DMS79 treated with DMSO at 0.1 percent for 48 hours (cell line): Measurements from ENCODE around the gene FSTL4.

ENCODE experiments used
- DNase-seq: peaks from one replicate; lab custom pipeline; 2025; lab: John Stamatoyannopoulos, UW

FSTL4 gene

DNA sequence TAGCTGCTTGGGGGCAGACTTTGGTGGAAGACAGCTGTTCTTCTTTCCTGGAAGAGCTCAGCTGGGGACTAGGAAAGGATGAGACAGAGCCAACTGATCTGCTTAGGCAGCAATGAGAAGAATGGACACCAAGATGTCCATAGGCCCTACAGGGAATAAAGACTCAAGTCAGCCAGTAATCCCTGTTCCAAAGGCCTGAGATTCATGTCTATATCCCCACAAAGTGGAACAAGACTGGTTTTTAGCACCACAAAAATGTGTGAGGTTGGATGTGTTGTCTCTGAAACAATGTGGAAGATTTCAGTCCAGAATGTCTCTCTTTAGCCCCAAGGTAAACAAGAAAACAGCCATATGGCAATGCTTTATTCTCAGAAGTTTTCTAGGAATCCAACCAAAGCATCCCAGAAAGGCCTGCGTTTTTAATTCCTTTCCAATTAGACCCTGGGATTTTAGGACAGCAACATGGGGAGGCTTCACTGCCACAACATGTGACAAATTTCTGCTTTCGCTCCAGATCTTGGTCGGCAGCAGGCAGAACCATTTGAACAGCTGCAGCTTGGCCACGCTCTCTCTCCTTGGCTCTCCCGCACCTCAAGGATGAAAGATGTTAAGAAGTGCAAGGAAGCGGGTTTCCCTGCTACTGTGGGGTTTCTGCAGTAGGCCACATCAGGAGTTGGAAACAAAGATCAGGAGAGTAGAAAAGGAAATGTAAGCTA lies 245.1 kb downstream of the FSTL4 start:
- DNase-seq: no peak

DNA sequence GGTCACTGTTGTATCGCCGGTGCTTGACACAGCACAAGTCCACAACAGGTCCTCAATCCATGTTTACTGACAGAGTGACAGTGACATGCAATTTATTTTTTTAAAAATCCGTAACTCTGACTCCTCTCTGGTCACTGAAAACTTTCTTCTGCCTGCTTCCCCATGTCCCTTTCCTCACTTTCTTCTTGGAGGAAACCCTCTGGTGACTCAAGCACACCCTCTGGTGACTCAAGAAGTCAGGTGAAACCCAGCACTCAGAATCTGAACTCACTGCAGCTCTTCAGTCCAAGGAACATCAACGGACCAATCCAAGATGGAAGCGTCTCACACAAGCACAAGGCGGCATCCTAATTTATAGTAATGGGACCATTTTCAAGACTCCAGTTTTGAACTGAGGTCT lies 245.9 kb downstream of the FSTL4 start:
- no peak for DNase-seq

DNA sequence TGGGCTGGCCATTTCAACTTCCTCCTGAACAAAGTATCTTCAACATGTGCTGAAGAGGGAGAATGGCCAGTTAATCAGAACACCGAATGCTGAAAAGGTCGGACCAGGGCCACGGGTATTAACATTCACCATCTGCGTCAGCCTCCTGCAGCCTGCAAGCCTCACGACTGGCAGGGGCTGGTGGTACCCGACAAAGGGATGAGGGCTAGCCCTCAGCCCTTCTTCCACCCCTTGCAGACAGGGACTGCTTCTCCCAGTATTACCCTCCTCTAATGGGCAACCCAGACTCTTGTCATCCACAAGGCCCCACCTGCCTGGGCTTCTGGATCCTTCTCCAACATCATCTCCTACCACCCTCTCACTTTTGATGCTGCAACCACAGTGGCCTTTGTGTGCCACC lies 246.6 kb downstream of the FSTL4 start:
- no peak for DNase-seq

DNA sequence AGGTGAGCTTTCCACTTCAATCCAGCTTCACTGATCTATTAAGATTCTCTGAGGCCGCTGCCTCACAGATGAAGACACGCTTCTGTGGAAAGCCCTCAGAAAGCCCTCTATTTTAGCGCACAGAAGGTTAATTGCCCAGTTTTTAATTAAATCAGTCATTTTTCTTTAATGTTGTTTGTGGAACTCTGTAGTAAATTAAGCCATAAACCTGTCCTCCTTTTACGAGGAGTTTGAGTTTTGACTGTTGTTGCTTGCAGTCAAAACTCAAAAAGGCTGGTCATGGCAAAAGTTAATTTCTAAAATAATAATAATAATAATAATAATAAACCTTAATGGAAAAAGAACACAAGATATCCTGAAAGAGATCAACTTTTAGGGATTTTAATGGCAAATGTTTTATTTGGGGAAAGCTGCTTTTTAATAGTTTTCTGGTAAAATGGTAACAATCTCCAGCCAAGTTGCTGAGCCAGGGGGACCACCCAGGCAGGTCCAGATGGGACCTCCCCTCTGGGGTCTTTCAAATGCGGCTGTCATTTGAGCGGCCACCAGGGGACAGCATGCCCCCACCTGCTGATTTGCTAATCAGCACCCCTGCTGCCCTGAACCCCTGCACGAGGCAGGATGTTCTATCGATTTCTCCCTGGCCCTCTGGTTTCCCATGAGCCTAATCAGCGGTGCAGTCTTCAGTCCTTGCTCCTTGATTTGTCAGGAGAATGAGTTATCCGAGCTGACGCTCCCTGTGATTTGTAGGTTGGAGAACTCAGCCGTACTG lies 247.2 kb downstream of the FSTL4 start:
- no peak for DNase-seq

DNA sequence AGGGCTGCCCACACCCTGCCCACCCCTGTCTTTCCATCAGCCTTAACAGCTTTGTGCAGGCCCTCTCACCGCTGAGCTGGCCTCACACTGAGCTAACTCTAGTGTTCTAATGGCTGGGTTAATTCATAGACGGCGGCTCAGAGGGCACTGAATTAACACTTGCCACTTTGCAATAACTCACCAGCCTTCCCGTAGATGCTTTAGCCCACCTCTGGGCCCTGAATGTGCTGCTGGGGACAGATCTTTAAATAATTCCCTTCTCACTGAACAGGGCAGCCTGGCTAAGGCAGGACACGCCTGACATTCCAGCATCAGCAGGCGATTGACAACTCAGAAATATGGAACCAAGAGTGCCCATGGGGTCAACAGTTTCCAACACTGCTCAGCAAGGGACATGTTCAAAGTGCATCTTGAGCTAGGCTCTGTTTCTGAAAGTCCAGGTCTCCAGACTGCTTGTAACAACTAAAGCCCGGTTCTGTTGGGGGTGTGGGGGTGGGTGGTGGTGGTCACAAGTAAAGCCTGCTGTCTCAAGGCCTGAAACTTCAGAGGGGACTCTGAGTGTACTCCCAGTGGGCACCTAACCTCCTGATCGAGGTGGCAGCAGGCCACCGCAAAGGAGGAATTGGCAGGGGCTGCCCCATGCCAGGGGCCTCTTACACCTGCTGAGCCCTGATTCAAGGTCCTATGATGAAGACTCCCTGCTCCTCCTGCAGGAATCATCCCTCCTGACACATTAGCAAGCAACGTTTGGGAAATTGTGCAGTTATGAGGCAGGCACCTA lies 248.3 kb downstream of the FSTL4 start:
- DNase-seq: no peak

DNA sequence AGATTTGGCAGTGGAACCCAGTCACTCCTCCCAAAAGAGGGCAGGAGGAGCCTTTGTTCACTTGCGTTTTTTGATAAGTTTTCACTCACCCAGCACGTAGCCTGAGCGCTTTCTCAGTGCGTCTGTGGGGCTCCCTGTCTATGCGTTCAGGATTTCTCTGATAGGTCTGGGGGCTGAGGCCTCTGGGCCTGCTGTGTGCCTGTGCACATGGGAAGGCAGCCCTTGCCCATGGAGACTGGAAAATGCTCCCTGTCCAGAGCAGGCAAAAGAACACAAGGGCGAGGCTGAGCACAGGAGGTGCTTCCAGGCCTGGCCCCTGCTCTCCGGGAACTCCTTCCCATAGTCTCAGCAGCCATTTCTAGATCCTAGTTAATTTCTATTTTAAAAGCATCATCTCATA lies 249.9 kb downstream of the FSTL4 start:
- no peak for DNase-seq

DNA sequence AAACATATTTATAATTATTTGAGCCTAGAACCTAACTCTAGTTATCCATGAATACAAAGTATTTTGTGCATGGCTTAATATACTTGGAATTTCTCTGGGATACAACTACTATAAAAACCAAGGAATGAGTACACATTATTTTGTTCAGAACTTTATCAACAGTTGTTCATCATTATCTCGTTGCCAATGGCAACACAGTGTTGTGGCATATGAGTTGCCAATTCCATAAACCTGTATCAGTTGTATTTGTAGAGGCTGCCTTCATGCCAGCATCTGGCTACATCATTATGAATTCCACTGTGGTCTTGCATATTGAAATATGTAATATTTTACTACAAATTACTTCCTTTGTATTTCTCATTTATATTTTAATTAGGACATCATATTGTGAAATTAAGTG lies 250.4 kb downstream of the FSTL4 start:
- no peak for DNase-seq

DNA sequence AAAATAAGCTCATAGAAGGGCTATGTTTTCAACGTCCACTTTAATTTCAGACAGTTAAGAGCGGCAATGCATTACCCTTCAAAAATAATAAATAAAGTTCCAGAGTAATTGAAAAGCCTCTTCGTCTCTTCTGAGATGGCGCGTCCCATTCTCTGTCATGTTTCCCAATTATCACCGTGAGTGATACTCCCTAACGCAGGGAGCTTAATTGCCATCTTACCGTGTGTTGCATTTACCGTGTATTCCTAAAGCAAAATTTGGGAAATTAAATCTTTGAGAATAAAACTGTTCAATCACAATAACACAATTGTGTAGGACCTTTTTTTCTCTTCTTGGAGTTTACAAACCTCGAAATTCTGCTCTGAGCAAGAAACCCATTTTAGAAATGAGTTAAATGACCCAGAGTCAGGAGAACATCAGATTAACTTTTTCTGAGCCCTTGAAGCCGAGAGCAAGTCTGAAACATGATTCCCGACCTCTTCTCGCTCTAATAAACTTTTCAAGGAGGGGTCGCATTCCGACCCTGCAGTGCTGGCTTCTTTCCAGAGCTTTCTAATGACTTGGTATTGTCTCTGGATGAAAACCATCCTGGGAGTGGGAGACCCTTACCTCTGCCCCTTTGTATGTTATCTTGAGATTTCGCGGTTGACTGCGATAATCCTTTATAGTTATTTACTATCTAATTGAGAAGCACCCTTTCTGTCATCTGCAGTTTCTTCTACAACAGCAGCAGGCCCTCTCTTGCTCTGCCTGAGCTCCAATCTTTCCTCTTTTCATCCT lies 251.5 kb downstream of the FSTL4 start:
- peak; percentile 48 for DNase-seq

DNA sequence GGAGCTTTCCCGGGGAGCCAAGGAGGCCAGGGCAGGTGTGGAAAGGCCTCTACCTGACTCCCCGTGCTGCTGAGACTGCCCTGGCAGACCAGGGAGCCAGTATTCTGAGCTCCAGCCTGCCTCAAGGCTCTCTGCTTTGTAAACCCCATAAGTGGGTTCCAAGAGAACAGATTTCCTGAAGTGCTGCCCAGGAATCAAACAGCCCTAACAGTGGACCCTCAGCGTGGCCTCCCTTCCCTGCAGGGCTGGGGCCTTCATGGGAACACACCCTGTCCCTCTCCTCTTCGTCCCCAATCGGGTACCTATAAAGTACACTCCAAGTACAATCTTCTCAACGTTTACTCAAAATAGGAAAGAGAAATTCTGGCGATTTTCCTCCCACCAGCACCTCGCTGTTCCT lies 252.5 kb downstream of the FSTL4 start:
- no peak for DNase-seq

DNA sequence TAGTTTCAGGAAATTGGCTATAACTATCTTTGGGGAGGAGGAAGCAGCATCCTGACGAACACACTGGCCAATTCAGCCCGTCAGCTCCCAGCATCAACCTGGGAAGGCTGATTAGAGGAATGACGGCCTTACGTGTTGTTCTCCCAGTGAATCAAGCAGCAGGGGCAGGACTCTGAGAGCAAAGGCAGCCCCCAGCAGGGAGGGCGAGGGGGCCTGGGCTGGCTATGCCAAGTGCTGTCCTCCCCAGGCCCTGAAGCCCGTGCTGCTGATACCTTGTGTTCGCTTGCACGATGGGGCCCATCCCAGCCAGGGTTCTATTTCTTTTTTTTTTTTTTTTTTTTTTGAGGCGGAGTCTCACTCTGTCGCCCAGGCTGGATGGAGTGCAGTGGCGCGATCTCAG lies 254.1 kb downstream of the FSTL4 start:
- no peak for DNase-seq

DNA sequence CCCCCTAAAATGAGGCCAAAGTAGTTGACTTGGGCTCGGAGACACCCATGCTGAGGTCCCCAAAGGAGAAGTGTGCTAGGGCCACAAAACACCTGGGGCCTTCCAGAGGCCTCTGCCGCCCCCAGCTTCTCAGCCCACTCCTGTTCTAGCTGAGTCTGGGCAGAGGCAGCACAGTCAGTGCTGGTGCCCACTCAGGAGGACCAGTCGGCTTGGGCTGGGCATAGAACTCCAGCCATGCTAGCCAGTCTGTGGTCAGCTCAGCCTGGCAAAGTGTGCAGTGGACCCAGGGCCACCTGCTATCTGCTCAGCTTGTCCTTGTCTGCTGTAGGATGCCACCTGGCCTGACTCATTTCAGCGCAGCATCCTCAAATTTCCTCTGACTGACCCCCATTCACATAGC lies 254.6 kb downstream of the FSTL4 start:
- DNase-seq: no peak

DNA sequence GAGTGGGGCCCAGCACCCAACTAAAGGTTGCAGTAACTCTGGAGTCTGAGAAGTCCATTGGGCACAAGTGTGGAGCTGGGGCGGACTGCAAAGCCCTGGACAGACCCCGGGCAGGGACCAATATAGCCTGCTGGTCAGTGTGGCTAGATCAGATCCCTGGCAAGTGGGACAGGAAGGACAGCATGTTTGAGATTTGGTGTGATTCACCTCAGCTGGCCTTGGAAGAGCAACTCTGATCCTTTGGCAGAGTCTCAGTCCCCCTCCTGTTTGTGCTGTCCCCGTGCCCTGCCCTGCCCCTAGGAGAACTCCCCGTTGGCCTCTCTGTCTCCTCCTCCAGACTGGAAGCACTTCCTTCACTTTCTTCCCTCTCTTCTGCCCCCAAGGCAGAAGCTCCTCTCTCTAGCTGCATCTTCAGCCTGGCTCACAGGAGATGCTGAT lies 255.3 kb downstream of the FSTL4 start:
- no peak for DNase-seq

DNA sequence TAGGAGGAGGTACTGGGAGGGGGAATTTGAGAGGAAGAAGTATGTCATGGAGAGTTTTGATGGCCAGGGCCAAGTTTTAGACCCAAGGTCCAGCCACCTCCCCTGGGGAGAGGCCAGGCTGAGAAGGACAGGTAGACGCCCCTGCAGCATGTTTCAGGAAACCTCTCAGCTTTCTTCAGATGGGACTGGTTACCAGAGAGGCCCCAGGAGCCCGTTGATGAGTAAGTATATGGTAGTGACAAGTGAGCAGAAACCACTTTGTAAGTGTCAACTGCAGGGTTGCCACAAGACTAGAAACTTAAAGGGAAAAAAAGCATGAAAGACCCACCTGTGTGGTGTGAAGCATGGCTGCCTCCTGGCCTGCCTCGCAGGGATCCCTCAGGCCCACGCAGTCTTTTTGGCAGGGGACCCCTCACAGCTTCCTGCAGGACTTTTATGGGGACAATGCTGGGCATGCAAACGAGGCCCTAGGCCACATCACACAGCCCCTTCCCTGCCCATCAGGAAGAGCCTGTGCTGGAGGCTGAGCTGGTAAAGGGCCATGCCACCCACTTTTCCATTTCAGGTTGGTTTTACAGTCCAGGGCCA lies 255.9 kb downstream of the FSTL4 start:
- no peak for DNase-seq

DNA sequence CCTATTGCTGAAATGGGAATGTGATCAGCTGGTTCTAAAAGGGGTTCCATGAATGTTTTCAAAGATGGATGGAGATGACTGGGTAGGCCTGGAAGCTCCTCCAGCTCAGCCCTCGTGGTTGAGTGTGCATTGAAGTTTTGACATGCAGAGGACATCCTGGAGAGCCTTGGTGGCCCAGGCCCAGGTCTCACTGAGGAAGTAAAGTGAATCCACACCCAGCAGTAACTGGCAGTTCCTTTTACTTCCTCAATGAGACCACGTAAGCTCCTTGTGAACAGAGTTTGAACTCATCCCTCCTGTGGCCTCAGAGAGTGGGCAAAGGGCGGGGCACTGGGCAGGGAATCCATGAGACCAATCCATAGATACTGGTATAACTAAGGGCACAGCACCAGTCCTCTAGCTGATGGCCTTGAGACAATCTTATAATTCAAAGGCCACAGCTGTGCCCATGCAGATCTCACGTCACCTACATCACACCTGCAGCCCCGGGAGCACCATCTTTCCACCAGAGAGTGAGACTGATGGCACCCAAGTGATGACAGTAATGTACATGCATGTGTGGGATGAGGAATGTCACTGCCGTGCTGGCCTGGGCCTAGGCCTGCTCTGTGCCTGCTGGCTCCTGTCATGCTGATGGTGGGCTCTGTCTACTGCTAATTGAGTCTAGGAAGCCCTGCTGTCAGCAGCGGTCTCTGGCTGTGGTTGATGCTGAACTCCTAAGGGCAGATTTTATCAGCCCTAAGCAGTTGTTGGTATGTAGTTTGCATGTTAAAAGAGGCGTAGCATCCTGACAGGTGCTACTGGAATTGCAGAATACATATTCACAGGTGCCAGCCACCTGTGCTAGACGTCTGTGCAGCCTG lies 257.8 kb downstream of the FSTL4 start:
- peak; percentile 39 for DNase-seq

DNA sequence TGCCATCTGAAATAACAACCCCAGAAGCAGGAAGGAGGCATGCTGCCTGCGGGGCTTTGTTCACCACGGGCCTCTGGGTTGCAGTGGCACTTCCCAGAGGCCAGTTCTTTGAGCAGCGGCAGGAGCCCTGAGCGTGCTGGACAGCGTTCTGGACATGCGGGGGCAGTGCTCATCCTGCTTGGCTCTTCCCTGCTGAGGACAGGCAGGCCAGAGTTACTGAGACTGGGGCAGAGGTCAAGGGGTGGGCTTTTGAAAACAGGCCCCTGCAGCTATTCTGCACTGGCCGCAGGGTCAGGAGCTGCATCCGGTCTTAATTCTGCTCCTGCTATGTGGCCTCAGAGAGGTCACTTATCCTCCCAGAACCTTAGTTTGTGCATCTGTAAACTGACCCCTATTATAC lies 258.6 kb downstream of the FSTL4 start:
- no peak for DNase-seq

DNA sequence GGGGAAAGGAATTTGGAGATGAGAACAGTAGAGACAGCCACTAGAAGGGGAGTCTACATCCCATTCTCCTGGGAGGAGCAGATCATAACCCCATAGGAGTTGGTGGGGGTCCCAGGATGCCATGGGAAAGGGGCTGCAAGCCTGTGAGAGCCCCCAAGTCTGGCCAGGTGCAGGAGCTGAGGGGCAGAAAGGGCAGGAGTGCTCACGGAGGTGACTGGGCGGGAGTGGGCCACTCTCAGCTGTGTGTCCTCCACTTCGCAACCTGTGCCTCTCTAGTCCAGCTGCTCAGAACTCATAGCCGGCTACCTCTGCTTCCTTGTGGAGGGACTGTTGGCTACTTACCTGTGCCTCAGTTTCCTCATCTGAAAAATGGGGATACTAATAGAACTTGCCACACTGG lies 263.9 kb downstream of the FSTL4 start:
- DNase-seq: no peak

DNA sequence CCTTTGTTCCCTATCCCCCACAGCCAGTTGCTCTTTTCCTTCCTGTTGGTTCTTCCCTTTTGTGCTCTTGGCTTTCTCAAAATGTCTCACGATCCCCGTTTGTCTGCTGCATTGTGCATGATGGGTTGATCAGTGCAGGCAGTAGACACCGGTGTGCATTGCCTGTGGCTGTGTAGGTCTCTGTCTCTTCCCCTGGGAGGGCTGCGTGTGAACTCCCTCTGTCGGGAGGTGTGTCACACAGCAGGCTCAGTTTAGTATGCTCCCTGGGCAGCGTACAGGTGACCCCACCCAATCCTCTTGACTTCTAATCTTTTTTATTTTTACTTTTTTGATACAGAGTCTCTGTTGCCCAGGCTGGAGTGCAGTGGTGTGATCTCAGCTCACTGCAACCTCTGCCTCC lies 265.3 kb downstream of the FSTL4 start:
- DNase-seq: no peak

DNA sequence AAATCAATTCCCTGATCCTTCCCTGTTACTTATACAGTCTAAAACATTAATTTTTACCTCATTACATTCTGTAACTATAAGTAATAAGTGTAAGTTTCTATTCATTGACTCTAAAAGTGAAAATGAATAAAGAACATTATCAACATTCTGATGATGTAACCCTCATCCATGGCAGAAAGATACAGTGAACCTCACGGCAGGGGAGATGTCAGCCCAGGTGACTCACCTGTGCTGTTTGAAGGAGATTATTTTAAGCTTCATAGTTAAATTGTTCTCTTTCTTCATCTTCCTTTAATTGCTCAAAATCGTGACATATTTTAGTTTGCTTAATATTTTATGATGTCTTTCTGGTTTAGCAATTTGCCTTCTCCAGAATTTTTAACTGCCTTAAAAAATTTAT lies 268.1 kb downstream of the FSTL4 start:
- DNase-seq: no peak

DNA sequence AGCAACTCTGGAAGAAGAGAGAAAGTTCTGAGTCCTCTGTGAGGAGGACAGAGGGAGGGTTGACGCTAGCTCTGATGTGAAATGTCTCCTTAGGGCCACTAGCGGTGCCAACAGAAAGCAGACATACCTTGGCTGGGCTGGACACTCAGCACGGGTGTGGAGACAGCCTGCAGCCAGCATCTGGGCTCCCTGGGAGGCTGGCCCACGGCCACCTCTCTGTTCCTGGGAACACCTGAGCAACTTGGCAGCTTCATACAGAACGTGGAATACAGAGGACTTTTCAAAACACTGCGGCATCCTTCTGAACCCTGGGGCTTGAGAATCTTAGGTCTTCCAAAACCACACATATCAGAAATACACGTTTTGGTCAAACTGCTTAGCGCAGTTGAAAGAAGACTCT lies 269.1 kb downstream of the FSTL4 start:
- DNase-seq: no peak

DNA sequence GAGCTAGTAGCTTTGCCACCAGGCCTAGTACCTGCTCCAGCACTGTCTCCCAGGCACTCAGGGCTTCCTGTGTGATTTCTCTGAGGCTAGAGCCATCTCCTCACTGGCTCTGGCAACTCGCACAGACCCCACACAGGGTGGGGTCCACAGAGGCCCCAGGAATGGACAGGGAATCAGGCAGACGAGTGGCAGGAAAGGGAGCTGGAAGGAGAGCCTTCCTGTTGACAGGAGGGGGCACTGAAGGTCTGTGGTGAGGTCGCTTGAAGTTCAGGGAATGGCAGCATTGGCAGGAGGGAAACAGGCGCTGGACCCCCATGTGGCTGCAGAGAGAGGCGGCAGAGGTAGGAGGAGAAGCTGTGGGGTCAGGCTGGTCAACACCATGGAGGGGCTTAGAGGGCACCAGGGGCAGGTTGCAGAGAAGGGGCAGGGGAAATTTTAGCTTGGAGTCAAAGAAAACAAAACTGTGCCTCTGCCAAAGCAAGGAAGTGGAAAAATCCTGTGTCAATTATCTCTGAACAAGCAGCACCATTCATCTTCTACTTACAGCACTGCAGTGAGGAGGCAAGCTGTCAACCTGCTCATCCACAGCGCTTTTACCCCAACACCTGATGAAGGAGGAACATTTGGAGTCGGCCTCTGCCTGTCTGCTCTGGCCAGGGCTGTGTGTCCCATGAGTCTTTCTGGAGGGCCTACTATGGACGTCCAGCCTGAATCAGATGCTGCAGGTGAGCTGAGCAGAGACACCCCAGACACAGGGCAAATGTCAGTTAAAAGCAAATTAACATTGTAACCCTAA lies 270.2 kb downstream of the FSTL4 start:
- no peak for DNase-seq
